Vagina (tissue), 2 donors: ENCODE measurements around the gene NT5C3A.

ENCODE experiments used
- CTCF ChIP-seq, 3 experiments: fragments of 450-650 bp in 2 of 3; fragments of 200-600 bp in 1 of 3; sonication (generic) in 1 of 3; IDR thresholded peaks; one replicate each; pipeline ENCODE4 v1.5.1; 2017 to 2019; ENCODE audit warnings: antibody characterized with exemption in 3 of 3, mild to moderate bottlenecking in 2 of 3, moderate library complexity in 2 of 3
- POLR2A ChIP-seq, 2 donors: fragments of 450-650 bp; IDR thresholded peaks; one replicate each; pipeline ENCODE4 v1.6.1; 2017; ENCODE audit warnings: antibody characterized with exemption in 2 of 2, mild to moderate bottlenecking in 2 of 2, moderate library complexity in 2 of 2
- POLR2AphosphoS5 ChIP-seq, 2 donors: sonication (generic); formaldehyde crosslinking; IDR thresholded peaks; one replicate each; pipeline ENCODE4 v1.9.0; 2017; ENCODE audit warnings: antibody characterized with exemption in 2 of 2, mild to moderate bottlenecking in 2 of 2, low read depth in 1 of 2; ENCODE audit not compliant: insufficient read depth in 1 of 2

- TF ChIP-seq POLR2A (IDR thresholded peaks at IDR 0.05) = no peak
- TF ChIP-seq CTCF (IDR thresholded peaks at IDR 0.05) = no peak
- TF ChIP-seq POLR2AphosphoS5 (IDR thresholded peaks at IDR 0.05; ENCODE audit: insufficient read depth in 1 of 2, low read depth in 1 of 2) = no peak
These were observed 5.3 kb upstream of the NT5C3A start for GRCh38 chr7:33067921-33068320.
